ENCODE results near the gene SF3B6.

Gene SF3B6

GRCh38 chr2:24026233-24026632, 49.9 kb downstream of the SF3B6 start:
- Histone ChIP-seq H4K91ac (ENCODE audit: low read depth, low read length, poor library complexity) (no peak overlapping the region), H3K4ac (ENCODE audit: low read length) (no peak overlapping the region), H3K23ac (ENCODE audit: low read depth, low read length, poor library complexity) (no peak overlapping the region), H3K18ac (ENCODE audit: low read length) (no peak overlapping the region), H4K8ac (ENCODE audit: low read depth, low read length) (no peak overlapping the region), H2BK5ac (ENCODE audit: low read length) (no peak overlapping the region), H3K4me1 (ENCODE audit: control insufficient read depth in 2 of 2, insufficient read depth in 1 of 2, low read depth in 1 of 2, low read length in 2 of 2) (peaks cover 4 to 18% of the 10 kb centered on the region in 2 donors), H3K79me1 (ENCODE audit: low read depth, low read length) (peaks cover 6% of the 10 kb centered on the region), H3K36me3 (replicated peaks in 1 of 2; ENCODE audit: control insufficient read depth in 2 of 2, insufficient read depth in 2 of 2, low read length in 2 of 2) (peaks cover 17 to 74% of the 10 kb centered on the region in 2 donors), H2AK5ac (ENCODE audit: low read depth, low read length) (no peak overlapping the region), H3K27me3 (ENCODE audit: control insufficient read depth in 3 of 3, insufficient read depth in 3 of 3, low read depth in 1 of 3, low read length in 3 of 3) (no peaks in the 10 kb centered on the region), H3K4me3 (ENCODE audit: low read length in 2 of 2) (no peak overlapping the region), H3K14ac (ENCODE audit: low read length) (no peak overlapping the region), H2BK120ac (ENCODE audit: low read depth, low read length) (no peak overlapping the region), H3K27ac (replicated peaks; ENCODE audit: low read length) (no peak overlapping the region), H3K4me2 (ENCODE audit: insufficient read depth, low read length, poor library complexity, severe bottlenecking) (no peak overlapping the region), H2AFZ (ENCODE audit: low read length) (peak overlapping the region; percentile 19), H3K9me3 (replicated peaks in 1 of 2; ENCODE audit: control insufficient read depth in 2 of 2, insufficient read depth in 1 of 2, low read depth in 1 of 2, low read length in 2 of 2) (no peaks in the 10 kb centered on the region), H2BK12ac (ENCODE audit: low read length) (no peak overlapping the region), H2BK15ac (ENCODE audit: low read length) (no peak overlapping the region), H3K9ac (ENCODE audit: low read depth, low read length, poor library complexity) (no peak overlapping the region)
- no peak for DNase-seq (ENCODE audit: low spot score)
- WGBS, 2 donors (ENCODE audit: extremely low coverage in 2 of 2, insufficient read length in 2 of 2, insufficient replicate concordance in 1 of 2) = no CpG with 5 or more reads among the region's 2 CpGs

- H2BK15ac ChIP-seq (ENCODE audit: low read length) = no peak overlapping the region
- H3K36me3 ChIP-seq (replicated peaks in 1 of 2; ENCODE audit: control insufficient read depth in 2 of 2, insufficient read depth in 2 of 2, low read length in 2 of 2) = peaks cover 11 to 63% of the 10 kb centered on the region in 2 donors
- H3K23ac ChIP-seq (ENCODE audit: low read depth, low read length, poor library complexity) = no peak overlapping the region
- H3K9me3 ChIP-seq (replicated peaks in 1 of 2; ENCODE audit: control insufficient read depth in 2 of 2, insufficient read depth in 1 of 2, low read depth in 1 of 2, low read length in 2 of 2) = no peaks in the 10 kb centered on the region
- H3K14ac ChIP-seq (ENCODE audit: low read length) = no peak overlapping the region
- no CpG with 5 or more reads among the region's 17 CpGs for WGBS, 2 donors (ENCODE audit: extremely low coverage in 2 of 2, insufficient read length in 2 of 2, insufficient replicate concordance in 1 of 2)
- peak overlapping the region; percentile 56 for H3K4ac ChIP-seq (ENCODE audit: low read length)
- no peak overlapping the region for H3K9ac ChIP-seq (ENCODE audit: low read depth, low read length, poor library complexity)
- no peak overlapping the region for H2BK12ac ChIP-seq (ENCODE audit: low read length)
- H2BK5ac ChIP-seq (ENCODE audit: low read length) = peak overlapping the region; percentile 8
- no peak overlapping the region for H4K91ac ChIP-seq (ENCODE audit: low read depth, low read length, poor library complexity)
- no peak overlapping the region for H2BK120ac ChIP-seq (ENCODE audit: low read depth, low read length)
- no peak overlapping the region for H4K8ac ChIP-seq (ENCODE audit: low read depth, low read length)
- H3K79me1 ChIP-seq (ENCODE audit: low read depth, low read length) = peaks cover 6% of the 10 kb centered on the region
- no peaks in the 10 kb centered on the region for H3K27me3 ChIP-seq (ENCODE audit: control insufficient read depth in 3 of 3, insufficient read depth in 3 of 3, low read depth in 1 of 3, low read length in 3 of 3)
- no peak overlapping the region for H3K4me3 ChIP-seq (ENCODE audit: low read length in 2 of 2)
- peaks cover 4 to 18% of the 10 kb centered on the region in 2 donors for H3K4me1 ChIP-seq (ENCODE audit: control insufficient read depth in 2 of 2, insufficient read depth in 1 of 2, low read depth in 1 of 2, low read length in 2 of 2)
- no peak overlapping the region for H2AFZ ChIP-seq (ENCODE audit: low read length)
- H3K4me2 ChIP-seq (ENCODE audit: insufficient read depth, low read length, poor library complexity, severe bottlenecking) = no peak overlapping the region
- no peak overlapping the region for H2AK5ac ChIP-seq (ENCODE audit: low read depth, low read length)
- no peak overlapping the region for H3K27ac ChIP-seq (replicated peaks; ENCODE audit: low read length)
- DNase-seq (ENCODE audit: low spot score) = no peak
- peak overlapping the region; percentile 8 for H3K18ac ChIP-seq (ENCODE audit: low read length)
Measured at GRCh38 chr2:24024996-24025663, 51.0 kb downstream of the SF3B6 start.

GRCh38 chr2:24024018-24024417, 52.1 kb downstream of the SF3B6 start:
- no peak overlapping the region for H3K14ac ChIP-seq (ENCODE audit: low read length)
- no peak for DNase-seq (ENCODE audit: low spot score)
- H3K36me3 ChIP-seq (replicated peaks in 1 of 2; ENCODE audit: control insufficient read depth in 2 of 2, insufficient read depth in 2 of 2, low read length in 2 of 2) = peaks cover 8 to 52% of the 10 kb centered on the region in 2 donors
- H3K9me3 ChIP-seq (replicated peaks in 1 of 2; ENCODE audit: control insufficient read depth in 2 of 2, insufficient read depth in 1 of 2, low read depth in 1 of 2, low read length in 2 of 2) = no peaks in the 10 kb centered on the region
- H2AFZ ChIP-seq (ENCODE audit: low read length) = no peak overlapping the region
- H3K18ac ChIP-seq (ENCODE audit: low read length) = no peak overlapping the region
- H2BK12ac ChIP-seq (ENCODE audit: low read length) = no peak overlapping the region
- H3K4ac ChIP-seq (ENCODE audit: low read length) = no peak overlapping the region
- peaks cover 6% of the 10 kb centered on the region for H3K79me1 ChIP-seq (ENCODE audit: low read depth, low read length)
- H3K4me1 ChIP-seq (ENCODE audit: control insufficient read depth in 2 of 2, insufficient read depth in 1 of 2, low read depth in 1 of 2, low read length in 2 of 2) = peaks cover 4 to 18% of the 10 kb centered on the region in 2 donors
- WGBS, 2 donors (ENCODE audit: extremely low coverage in 2 of 2, insufficient read length in 2 of 2, insufficient replicate concordance in 1 of 2) = no CpG with 5 or more reads among the region's 12 CpGs
- no peak overlapping the region for H2BK5ac ChIP-seq (ENCODE audit: low read length)
- H3K9ac ChIP-seq (ENCODE audit: low read depth, low read length, poor library complexity) = peak overlapping the region; percentile 34
- H3K4me3 ChIP-seq (ENCODE audit: low read length in 2 of 2) = no peak overlapping the region
- H3K23ac ChIP-seq (ENCODE audit: low read depth, low read length, poor library complexity) = no peak overlapping the region
- H3K27ac ChIP-seq (replicated peaks; ENCODE audit: low read length) = no peak overlapping the region
- no peak overlapping the region for H4K91ac ChIP-seq (ENCODE audit: low read depth, low read length, poor library complexity)
- H2BK15ac ChIP-seq (ENCODE audit: low read length) = no peak overlapping the region
- H2BK120ac ChIP-seq (ENCODE audit: low read depth, low read length) = no peak overlapping the region
- no peak overlapping the region for H3K4me2 ChIP-seq (ENCODE audit: insufficient read depth, low read length, poor library complexity, severe bottlenecking)
- H3K27me3 ChIP-seq (ENCODE audit: control insufficient read depth in 3 of 3, insufficient read depth in 3 of 3, low read depth in 1 of 3, low read length in 3 of 3) = no peaks in the 10 kb centered on the region
- no peak overlapping the region for H2AK5ac ChIP-seq (ENCODE audit: low read depth, low read length)
- peak overlapping the region; percentile 93 for H4K8ac ChIP-seq (ENCODE audit: low read depth, low read length)

- DNase-seq (ENCODE audit: low spot score) = no peak
- H4K8ac ChIP-seq (ENCODE audit: low read depth, low read length) = no peak overlapping the region
- no peak overlapping the region for H3K4ac ChIP-seq (ENCODE audit: low read length)
- no peak overlapping the region for H2BK120ac ChIP-seq (ENCODE audit: low read depth, low read length)
- H3K9ac ChIP-seq (ENCODE audit: low read depth, low read length, poor library complexity) = no peak overlapping the region
- H2BK15ac ChIP-seq (ENCODE audit: low read length) = no peak overlapping the region
- H3K27me3 ChIP-seq (ENCODE audit: control insufficient read depth in 3 of 3, insufficient read depth in 3 of 3, low read depth in 1 of 3, low read length in 3 of 3) = no peaks in the 10 kb centered on the region
- no peak overlapping the region for H3K18ac ChIP-seq (ENCODE audit: low read length)
- peaks cover 8 to 44% of the 10 kb centered on the region in 2 donors for H3K36me3 ChIP-seq (replicated peaks in 1 of 2; ENCODE audit: control insufficient read depth in 2 of 2, insufficient read depth in 2 of 2, low read length in 2 of 2)
- H3K4me1 ChIP-seq (ENCODE audit: control insufficient read depth in 2 of 2, insufficient read depth in 1 of 2, low read depth in 1 of 2, low read length in 2 of 2) = peaks cover 7 to 18% of the 10 kb centered on the region in 2 donors
- H2BK5ac ChIP-seq (ENCODE audit: low read length) = peak overlapping the region; percentile 39
- H2BK12ac ChIP-seq (ENCODE audit: low read length) = no peak overlapping the region
- H2AFZ ChIP-seq (ENCODE audit: low read length) = no peak overlapping the region
- peak overlapping the region in 1 of 2 donors; percentile 31 for H3K4me3 ChIP-seq (ENCODE audit: low read length in 2 of 2)
- no peak overlapping the region for H3K14ac ChIP-seq (ENCODE audit: low read length)
- H2AK5ac ChIP-seq (ENCODE audit: low read depth, low read length) = no peak overlapping the region
- peaks cover 7% of the 10 kb centered on the region for H3K79me1 ChIP-seq (ENCODE audit: low read depth, low read length)
- no CpG with 5 or more reads among the region's 16 CpGs for WGBS, 2 donors (ENCODE audit: extremely low coverage in 2 of 2, insufficient read length in 2 of 2, insufficient replicate concordance in 1 of 2)
- no peaks in the 10 kb centered on the region for H3K9me3 ChIP-seq (replicated peaks in 1 of 2; ENCODE audit: control insufficient read depth in 2 of 2, insufficient read depth in 1 of 2, low read depth in 1 of 2, low read length in 2 of 2)
- H3K23ac ChIP-seq (ENCODE audit: low read depth, low read length, poor library complexity) = no peak overlapping the region
- no peak overlapping the region for H3K27ac ChIP-seq (replicated peaks; ENCODE audit: low read length)
- H4K91ac ChIP-seq (ENCODE audit: low read depth, low read length, poor library complexity) = no peak overlapping the region
- no peak overlapping the region for H3K4me2 ChIP-seq (ENCODE audit: insufficient read depth, low read length, poor library complexity, severe bottlenecking)
Measured at GRCh38 chr2:24022975-24023575, 53.1 kb downstream of the SF3B6 start.
